Loucy (cell line): ENCODE results near the gene AIG1.

ENCODE experiments used
- EZH2phosphoT487 ChIP-seq: fragments of 200-600 bp; IDR thresholded peaks from 2 replicates; pipeline ENCODE4 v1.6.1; 2018; ENCODE audit warnings: antibody characterized with exemption, mild to moderate bottlenecking, moderate library complexity, borderline replicate concordance
- TF ChIP-seq, protein P1 (sequence below): fragments of 200-600 bp; sonication (generic); conservative IDR thresholded peaks from 2 replicates; pipeline ENCODE4 v1.5.1; 2014; ENCODE audit warnings: mild to moderate bottlenecking, antibody characterized with exemption, low read length

- TF ChIP-seq, protein P1, sequence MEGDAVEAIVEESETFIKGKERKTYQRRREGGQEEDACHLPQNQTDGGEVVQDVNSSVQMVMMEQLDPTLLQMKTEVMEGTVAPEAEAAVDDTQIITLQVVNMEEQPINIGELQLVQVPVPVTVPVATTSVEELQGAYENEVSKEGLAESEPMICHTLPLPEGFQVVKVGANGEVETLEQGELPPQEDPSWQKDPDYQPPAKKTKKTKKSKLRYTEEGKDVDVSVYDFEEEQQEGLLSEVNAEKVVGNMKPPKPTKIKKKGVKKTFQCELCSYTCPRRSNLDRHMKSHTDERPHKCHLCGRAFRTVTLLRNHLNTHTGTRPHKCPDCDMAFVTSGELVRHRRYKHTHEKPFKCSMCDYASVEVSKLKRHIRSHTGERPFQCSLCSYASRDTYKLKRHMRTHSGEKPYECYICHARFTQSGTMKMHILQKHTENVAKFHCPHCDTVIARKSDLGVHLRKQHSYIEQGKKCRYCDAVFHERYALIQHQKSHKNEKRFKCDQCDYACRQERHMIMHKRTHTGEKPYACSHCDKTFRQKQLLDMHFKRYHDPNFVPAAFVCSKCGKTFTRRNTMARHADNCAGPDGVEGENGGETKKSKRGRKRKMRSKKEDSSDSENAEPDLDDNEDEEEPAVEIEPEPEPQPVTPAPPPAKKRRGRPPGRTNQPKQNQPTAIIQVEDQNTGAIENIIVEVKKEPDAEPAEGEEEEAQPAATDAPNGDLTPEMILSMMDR, result no peak
- TF ChIP-seq EZH2phosphoT487, result no peak
These were observed 99.3 kb downstream of the AIG1 start for GRCh38 chr6:143160015-143160414.
